Measurements from ENCODE around the gene GNAQ.
"Not testable (repeated sequence)": the region's sequence is repeated elsewhere in the genome, so short reads cannot be mapped to it uniquely, and the experiment has no call there.

The GNAQ gene

DNA sequence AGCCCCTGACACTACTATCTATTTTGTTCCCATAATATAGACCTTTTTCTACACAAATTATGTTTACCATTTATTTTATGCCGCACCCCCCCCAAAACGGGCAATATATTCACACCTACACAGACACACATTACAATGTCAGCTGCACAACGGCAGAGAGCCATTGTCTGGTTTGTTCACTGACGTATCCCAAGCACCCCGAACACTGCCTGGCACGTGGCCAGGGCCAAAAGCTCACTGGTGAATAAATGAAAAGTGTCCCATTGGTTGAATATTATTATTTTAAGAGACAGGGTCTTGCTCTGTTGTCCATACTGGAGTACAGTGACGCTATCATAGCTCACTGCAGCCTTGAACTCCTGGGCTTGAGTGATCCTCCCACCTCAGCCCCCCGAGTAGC is 150.5 kb downstream of the GNAQ start:
- no peak for TF ChIP-seq CTCF (IDR thresholded peaks at IDR 0.05; ENCODE audit: low read depth, low read length)
- H3K4me3 ChIP-seq (ENCODE audit: low read depth, low read length) = no peak overlapping the region

- TF ChIP-seq CTCF (IDR thresholded peaks at IDR 0.05; ENCODE audit: low read depth, low read length) = no peak
- H3K4me3 ChIP-seq (ENCODE audit: low read depth, low read length) = no peak overlapping the region
Measured at GRCh38 chr9:77879437-77879943, 152.1 kb downstream of the GNAQ start.

DNA sequence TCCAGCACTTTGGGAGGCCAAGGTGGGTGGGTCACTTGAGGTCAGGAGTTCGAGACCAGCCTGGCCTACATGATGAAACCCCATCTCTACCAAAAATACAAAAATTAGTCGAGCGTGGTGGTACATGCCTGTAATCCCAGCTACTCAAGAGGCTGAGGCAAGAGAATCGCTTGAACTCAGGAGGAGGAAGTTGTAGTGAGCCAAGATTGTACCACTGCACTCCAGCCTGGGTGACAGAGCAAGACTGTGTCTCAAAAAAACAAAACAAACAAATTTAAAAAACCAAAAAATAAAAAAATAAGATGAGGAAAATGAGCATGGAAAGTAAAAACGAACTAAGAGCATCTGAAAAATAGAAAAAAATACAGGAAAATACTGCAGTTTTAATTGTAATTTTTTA is 152.8 kb downstream of the GNAQ start:
- not testable (repeated sequence) for H3K4me3 ChIP-seq (ENCODE audit: low read depth, low read length)

DNA sequence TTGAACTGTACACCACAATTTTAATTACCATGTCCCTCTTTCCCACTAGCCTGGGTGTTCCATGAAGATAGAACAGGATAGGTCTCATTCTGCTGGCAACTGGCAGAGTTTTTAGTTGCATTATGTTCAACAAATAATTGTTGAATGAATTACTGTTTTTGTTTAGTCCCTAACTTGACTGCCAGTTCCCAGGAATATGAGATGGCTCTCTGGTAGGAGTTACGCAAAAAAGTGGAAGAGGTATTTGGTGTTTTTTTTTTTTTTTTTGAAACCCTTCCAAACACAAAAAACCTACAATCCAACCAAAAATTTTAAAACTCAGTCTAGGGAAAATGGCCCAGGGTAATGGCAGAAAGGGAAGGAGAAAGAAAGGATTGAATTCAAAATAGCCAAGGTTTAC is 153.6 kb downstream of the GNAQ start:
- TF ChIP-seq CTCF (IDR thresholded peaks at IDR 0.05; ENCODE audit: low read depth, low read length) = no peak
- H3K4me3 ChIP-seq (ENCODE audit: low read depth, low read length) = no peak overlapping the region

DNA sequence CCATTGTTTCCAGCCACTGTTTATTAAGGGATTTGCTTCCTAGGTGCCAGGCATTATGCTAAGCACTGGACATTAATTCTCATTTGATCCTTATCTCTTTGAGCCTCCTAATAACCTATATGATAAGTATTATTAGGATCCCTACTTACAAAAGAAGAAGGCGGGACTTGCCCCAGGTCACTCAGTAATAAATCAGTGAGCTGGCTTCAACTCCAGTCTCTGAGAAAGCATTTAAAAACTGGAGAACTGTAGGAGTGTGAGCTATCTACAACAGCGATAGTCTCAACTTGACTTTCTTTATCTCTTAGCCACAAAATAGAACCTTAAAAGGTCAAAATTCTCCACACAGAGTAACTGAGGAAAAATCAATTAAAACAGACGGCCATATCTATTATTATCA is 155.0 kb downstream of the GNAQ start:
- H3K4me3 ChIP-seq (ENCODE audit: low read depth, low read length) = no peak overlapping the region
- TF ChIP-seq CTCF (IDR thresholded peaks at IDR 0.05; ENCODE audit: low read depth, low read length) = no peak

- H3K4me3 ChIP-seq (ENCODE audit: low read depth, low read length) = no peak overlapping the region
- no peak for TF ChIP-seq CTCF (IDR thresholded peaks at IDR 0.05; ENCODE audit: low read depth, low read length)
Measured at GRCh38 chr9:77876091-77876490, 155.5 kb downstream of the GNAQ start.

DNA sequence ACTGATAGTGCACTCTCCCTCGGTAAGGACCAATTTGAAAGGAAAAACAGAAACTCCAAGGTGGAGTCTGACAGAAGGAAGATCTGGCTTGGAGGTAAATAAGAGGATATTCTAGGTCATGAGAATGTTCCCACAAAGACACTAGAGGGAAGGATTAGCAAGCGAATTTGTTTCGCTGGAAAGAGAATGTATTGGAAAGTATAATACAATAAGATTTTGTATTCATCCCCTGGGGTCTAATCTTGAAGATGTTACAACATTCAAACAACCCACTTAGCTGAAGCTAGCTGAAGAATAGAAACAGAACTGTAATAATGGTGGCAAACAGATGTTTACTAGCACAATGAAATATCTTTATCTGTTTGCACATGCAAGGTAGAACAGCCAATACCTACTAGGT is 158.7 kb downstream of the GNAQ start:
- H3K4me3 ChIP-seq (ENCODE audit: low read depth, low read length) = no peak overlapping the region
- no peak for TF ChIP-seq CTCF (IDR thresholded peaks at IDR 0.05; ENCODE audit: low read depth, low read length)

DNA sequence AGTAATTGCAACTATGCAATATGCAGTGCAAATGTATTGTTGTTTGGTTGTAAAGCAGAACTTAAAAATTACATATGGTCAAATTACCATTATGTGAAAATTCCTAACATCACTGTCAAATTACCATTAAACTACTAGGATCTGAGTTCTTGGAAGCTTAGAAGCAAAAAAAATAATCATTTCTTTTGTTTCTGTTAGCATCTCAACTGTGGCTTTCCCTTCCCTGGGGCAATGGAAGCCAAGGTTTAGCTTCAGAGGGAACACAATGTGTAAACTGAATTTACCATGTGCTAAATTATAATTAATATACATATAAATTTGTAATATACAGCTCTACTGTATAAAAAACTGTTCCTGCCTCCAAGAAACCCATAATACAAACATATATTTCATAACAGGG is 159.4 kb downstream of the GNAQ start:
- H3K4me3 ChIP-seq (ENCODE audit: low read depth, low read length) = no peak overlapping the region
- no peak for TF ChIP-seq CTCF (IDR thresholded peaks at IDR 0.05; ENCODE audit: low read depth, low read length)
